DMS153 treated with DMSO at 0.1 percent for 48 hours (cell line): ENCODE results near the gene OPCML.

Experiments used
- DNase-seq: peaks from one replicate; lab custom pipeline; 2025; ENCODE audit not compliant: unreplicated experiment; lab: John Stamatoyannopoulos, UW

OPCML gene

GRCh38 chr11:132824642-132825041 is 707.7 kb downstream of the OPCML start:
- no peak for DNase-seq

GRCh38 chr11:132822276-132822675 is 710.0 kb downstream of the OPCML start:
- DNase-seq = no peak

- DNase-seq = no peak
Measured at GRCh38 chr11:132821499-132821898, 710.8 kb downstream of the OPCML start.

GRCh38 chr11:132821014-132821413 is 711.3 kb downstream of the OPCML start:
- no peak for DNase-seq

- DNase-seq = no peak
Measured at GRCh38 chr11:132818951-132819350, 713.4 kb downstream of the OPCML start.

- no peak for DNase-seq
Measured at GRCh38 chr11:132817387-132817786, 714.9 kb downstream of the OPCML start.

GRCh38 chr11:132814410-132814809 is 717.9 kb downstream of the OPCML start:
- DNase-seq = no peak

GRCh38 chr11:132811649-132812048 is 720.7 kb downstream of the OPCML start:
- no peak for DNase-seq

GRCh38 chr11:132809070-132809469 is 723.2 kb downstream of the OPCML start:
- no peak for DNase-seq

- DNase-seq = no peak
Measured at GRCh38 chr11:132804258-132804657, 728.0 kb downstream of the OPCML start.

GRCh38 chr11:132803436-132803835 is 728.9 kb downstream of the OPCML start:
- DNase-seq = no peak

GRCh38 chr11:132802947-132803346 is 729.4 kb downstream of the OPCML start:
- no peak for DNase-seq

GRCh38 chr11:132793831-132794230 is 738.5 kb downstream of the OPCML start:
- no peak for DNase-seq

GRCh38 chr11:132792341-132793140 is 739.8 kb downstream of the OPCML start:
- no peak for DNase-seq

- DNase-seq = no peak
Measured at GRCh38 chr11:132790971-132791370, 741.3 kb downstream of the OPCML start.

GRCh38 chr11:132790466-132790865 is 741.8 kb downstream of the OPCML start:
- DNase-seq = no peak

- no peak for DNase-seq
Measured at GRCh38 chr11:132788816-132789325, 743.4 kb downstream of the OPCML start.

- DNase-seq = no peak
Measured at GRCh38 chr11:132785878-132786277, 746.4 kb downstream of the OPCML start.

- no peak for DNase-seq
Measured at GRCh38 chr11:132784441-132784840, 747.9 kb downstream of the OPCML start.

GRCh38 chr11:132782102-132782501 is 750.2 kb downstream of the OPCML start:
- DNase-seq = no peak

GRCh38 chr11:132780046-132780445 is 752.3 kb downstream of the OPCML start:
- DNase-seq = no peak

GRCh38 chr11:132779497-132779896 is 752.8 kb downstream of the OPCML start:
- no peak for DNase-seq
